WTC11 (cell line): Measurements from ENCODE around the gene TNK2. TPM values are rescaled to one million over a fixed set of nuclear protein-coding genes. Genes with fewer than 3 reads are reported as not detected.

Experiments used
- ATAC-seq: fragments of 200-7000 bp; cut with Tn5 transposase; 2 replicates; pipeline ENCODE4 v1.10.0; 2021; ENCODE audit warnings: mild to moderate bottlenecking, moderate library complexity
- CTCF ChIA-PET: fragments of 300-600 bp; sonication (Branson Sonifier 250); formaldehyde crosslinking; loops from one replicate; lab custom pipeline; 2021; ENCODE audit warnings: antibody characterized with exemption; lab: Charles Lee
- POLR2A ChIA-PET: fragments of 350-600 bp; sonication (Branson Sonifier 250); formaldehyde crosslinking; loops from one replicate; lab custom pipeline; 2021; ENCODE audit warnings: antibody characterized with exemption; lab: Charles Lee
- DNase-seq: peaks from one replicate; pipeline ENCODE4 v3.0.0; 2021; ENCODE audit warnings: low spot score
- H3K27ac Mint-ChIP-seq: 2 replicates; pipeline ENCODE4 v1.8.0; 2021; ENCODE audit warnings: mixed read lengths
- H3K27me3 Mint-ChIP-seq: 2 replicates; pipeline ENCODE4 v1.8.0; 2021; ENCODE audit warnings: low read depth, mild to moderate bottlenecking, moderate library complexity, mixed read lengths
- H3K36me3 Mint-ChIP-seq: 2 replicates; pipeline ENCODE4 v1.8.0; 2021; ENCODE audit warnings: mixed read lengths
- H3K4me1 Mint-ChIP-seq: 2 replicates; pipeline ENCODE4 v1.8.0; 2022; ENCODE audit warnings: mixed read lengths
- H3K4me3 Mint-ChIP-seq: 2 replicates; pipeline ENCODE4 v1.8.0; 2021; ENCODE audit warnings: mild to moderate bottlenecking, moderate library complexity, mixed read lengths
- H3K9me3 Mint-ChIP-seq: 2 replicates; pipeline ENCODE4 v1.8.0; 2021; ENCODE audit warnings: mixed read lengths
- EMX1 ChIP-seq: fragments of 250-450 bp; sonication (Bioruptor Pico); IDR thresholded peaks from 2 replicates; pipeline ENCODE4 v1.8.0; 2021; ENCODE audit warnings: mild to moderate bottlenecking
- FOXJ3 ChIP-seq: sonication (generic); formaldehyde crosslinking; IDR thresholded peaks from 2 replicates; pipeline ENCODE4 v1.9.0; 2021; ENCODE audit warnings: missing genetic modification reagents, mild to moderate bottlenecking, borderline replicate concordance
- GRHL2 ChIP-seq: fragments of 250-450 bp; sonication (Bioruptor Pico); IDR thresholded peaks from 2 replicates; pipeline ENCODE4 v1.8.0; 2022; ENCODE audit warnings: mild to moderate bottlenecking, moderate library complexity; ENCODE audit not compliant: insufficient replicate concordance, severe bottlenecking
- JAZF1 ChIP-seq: fragments of 250-450 bp; sonication (Bioruptor Pico); IDR thresholded peaks from 2 replicates; pipeline ENCODE4 v1.9.0; 2021; ENCODE audit warnings: moderate library complexity, mild to moderate bottlenecking, inconsistent platforms
- MYBL2 ChIP-seq: sonication (generic); formaldehyde crosslinking; IDR thresholded peaks from 2 replicates; pipeline ENCODE4 v1.8.1; 2023; ENCODE audit warnings: mild to moderate bottlenecking, moderate library complexity, missing genetic modification reagents
- NFE2L1 ChIP-seq: sonication (generic); formaldehyde crosslinking; IDR thresholded peaks from 2 replicates; pipeline ENCODE4 v1.8.1; 2023; ENCODE audit warnings: missing genetic modification reagents
- NR3C1 ChIP-seq: sonication (generic); formaldehyde crosslinking; conservative IDR thresholded peaks from 2 replicates; pipeline ENCODE4 v1.8.1; 2023; ENCODE audit warnings: low read depth, mild to moderate bottlenecking, missing genetic modification reagents
- PRDM15 ChIP-seq: sonication (generic); formaldehyde crosslinking; IDR thresholded peaks from 2 replicates; pipeline ENCODE4 v1.8.0; 2022; ENCODE audit warnings: missing genetic modification reagents
- RORB ChIP-seq: fragments of 250-450 bp; sonication (Bioruptor Pico); IDR thresholded peaks from 2 replicates; pipeline ENCODE4 v1.9.0; 2021; ENCODE audit warnings: mild to moderate bottlenecking
- SMAD4 ChIP-seq: sonication (generic); formaldehyde crosslinking; IDR thresholded peaks from 2 replicates; pipeline ENCODE4 v1.8.0; 2022; ENCODE audit warnings: mild to moderate bottlenecking, missing genetic modification reagents
- SP1 ChIP-seq: sonication (generic); formaldehyde crosslinking; conservative IDR thresholded peaks from 2 replicates; pipeline ENCODE4 v1.8.1; 2022; ENCODE audit warnings: missing genetic modification reagents
- TEAD4 ChIP-seq: sonication (generic); formaldehyde crosslinking; IDR thresholded peaks from 2 replicates; pipeline ENCODE4 v1.8.0; 2022; ENCODE audit warnings: mild to moderate bottlenecking, missing genetic modification reagents
- USF1 ChIP-seq: sonication (generic); formaldehyde crosslinking; IDR thresholded peaks from 2 replicates; pipeline ENCODE4 v1.8.0; 2022; ENCODE audit warnings: mild to moderate bottlenecking, missing genetic modification reagents
- ZBTB21 ChIP-seq: sonication (generic); formaldehyde crosslinking; IDR thresholded peaks from 2 replicates; pipeline ENCODE4 v1.8.1; 2023; ENCODE audit warnings: mild to moderate bottlenecking, missing genetic modification reagents, borderline replicate concordance
- ZBTB43 ChIP-seq: sonication (generic); formaldehyde crosslinking; IDR thresholded peaks from 2 replicates; pipeline ENCODE4 v1.8.1; 2023; ENCODE audit warnings: mild to moderate bottlenecking, missing genetic modification reagents
- ZNF396 ChIP-seq: fragments of 250-450 bp; sonication (Bioruptor Pico); IDR thresholded peaks from 2 replicates; pipeline ENCODE4 v1.8.0; 2021; ENCODE audit warnings: mild to moderate bottlenecking, moderate library complexity, borderline replicate concordance
- ZNF416 ChIP-seq: fragments of 250-450 bp; sonication (Bioruptor Pico); IDR thresholded peaks from 2 replicates; pipeline ENCODE4 v1.9.0; 2021; ENCODE audit warnings: mild to moderate bottlenecking, inconsistent platforms
- total RNA-seq: library from RNA; stranded (reverse); gene quantifications from 3 replicates; pipeline ENCODE4 v1.2.3, GENCODE V29; 2021
- TF ChIP-seq, protein P1 (sequence below): sonication (generic); formaldehyde crosslinking; IDR thresholded peaks from 2 replicates; pipeline ENCODE4 v1.8.1; 2022; ENCODE audit warnings: mild to moderate bottlenecking, missing genetic modification reagents, moderate library complexity, borderline replicate concordance
- TF ChIP-seq, protein P2 (sequence below): fragments of 200-600 bp; IDR thresholded peaks from 2 replicates; pipeline ENCODE4 v1.8.0; 2022; ENCODE audit warnings: antibody characterized with exemption
- TF ChIP-seq, protein P3 (sequence below): fragments of 250-450 bp; sonication (Bioruptor Pico); IDR thresholded peaks from 2 replicates; pipeline ENCODE4 v1.8.0; 2021; ENCODE audit warnings: mild to moderate bottlenecking
- TF ChIP-seq, protein P4 (sequence below): sonication (generic); formaldehyde crosslinking; IDR thresholded peaks from 2 replicates; pipeline ENCODE4 v1.8.1; 2022; ENCODE audit warnings: low read depth, missing genetic modification reagents, borderline replicate concordance

The TNK2 gene
- total RNA-seq, 1 experiment from 2014 or later, result 58.4 TPM

DNA sequence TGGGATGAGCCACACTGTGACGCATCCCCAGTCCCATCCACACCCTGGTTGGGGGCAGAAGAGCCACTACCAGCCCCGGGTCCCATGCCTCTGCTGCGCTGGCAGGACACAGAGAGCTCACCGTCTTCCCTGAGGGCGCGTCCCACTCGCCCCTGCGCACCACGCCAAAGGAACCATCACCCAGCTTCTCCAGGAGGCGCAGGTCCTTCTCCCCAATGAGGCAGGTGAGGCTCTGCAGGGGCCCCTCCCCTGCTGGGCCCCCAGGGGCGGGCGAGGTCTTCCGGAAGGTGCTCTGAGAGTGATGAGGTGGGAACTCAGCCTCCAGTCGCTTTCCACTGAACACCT lies 23.7 kb downstream of the TNK2 start:
- DNase-seq, result no peak
- H3K4me3 Mint-ChIP-seq, result no peak overlapping the region
- H3K27ac Mint-ChIP-seq, result no peak overlapping the region
- ChIA-PET POLR2A (no interaction called here), CTCF (interaction anchor here (1.0 to 3.1 kb wide), 5 partner anchors 10 to 30 kb away, joined by 3 to 22 read pairs (median 11); partner anchors contain the start of gene TNK2)
- TF ChIP-seq RORB (CRISPR knock-in tag) (no peak), ZNF416 (CRISPR knock-in tag) (no peak), JAZF1 (CRISPR knock-in tag) (no peak), ZBTB43 (CRISPR knock-in tag) (no peak), EMX1 (CRISPR knock-in tag) (no peak), GRHL2 (CRISPR knock-in tag) (no peak), NFE2L1 (CRISPR knock-in tag) (no peak)
- TF ChIP-seq, protein P1, sequence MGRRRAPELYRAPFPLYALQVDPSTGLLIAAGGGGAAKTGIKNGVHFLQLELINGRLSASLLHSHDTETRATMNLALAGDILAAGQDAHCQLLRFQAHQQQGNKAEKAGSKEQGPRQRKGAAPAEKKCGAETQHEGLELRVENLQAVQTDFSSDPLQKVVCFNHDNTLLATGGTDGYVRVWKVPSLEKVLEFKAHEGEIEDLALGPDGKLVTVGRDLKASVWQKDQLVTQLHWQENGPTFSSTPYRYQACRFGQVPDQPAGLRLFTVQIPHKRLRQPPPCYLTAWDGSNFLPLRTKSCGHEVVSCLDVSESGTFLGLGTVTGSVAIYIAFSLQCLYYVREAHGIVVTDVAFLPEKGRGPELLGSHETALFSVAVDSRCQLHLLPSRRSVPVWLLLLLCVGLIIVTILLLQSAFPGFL (CRISPR knock-in tag), result no peak
- H3K9me3 Mint-ChIP-seq, result no peaks in the 10 kb centered on the region
- no peaks in the 10 kb centered on the region for H3K27me3 Mint-ChIP-seq
- H3K36me3 Mint-ChIP-seq, result peaks cover 13% of the 10 kb centered on the region
- peaks cover 36% of the 10 kb centered on the region for H3K4me1 Mint-ChIP-seq
- ATAC-seq, result no peak

DNA sequence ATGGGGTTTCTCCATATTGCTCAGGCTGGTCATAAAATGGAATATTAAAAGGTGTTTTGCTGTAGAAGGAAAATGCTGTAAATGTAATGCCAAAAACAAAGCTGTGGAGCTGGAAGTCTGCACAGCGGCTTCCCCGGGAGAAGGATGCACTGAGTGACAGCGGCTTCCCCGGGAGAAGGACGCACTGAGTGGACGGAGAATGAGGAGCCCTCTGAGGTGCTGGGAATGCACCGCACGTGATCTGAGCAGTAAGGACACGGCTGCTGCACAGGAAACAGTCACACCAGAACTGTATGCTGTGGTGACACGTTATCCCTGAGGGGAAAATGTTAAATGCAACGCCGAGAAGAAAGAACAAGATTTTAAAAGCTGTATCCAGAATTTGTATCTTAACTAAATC lies 24.6 kb downstream of the TNK2 start:
- peaks cover 13% of the 10 kb centered on the region for H3K36me3 Mint-ChIP-seq
- POLR2A ChIA-PET, result no interaction called here
- H3K27me3 Mint-ChIP-seq, result no peaks in the 10 kb centered on the region
- no peak for TF ChIP-seq JAZF1 (CRISPR knock-in tag)
- no peak for TF ChIP-seq EMX1 (CRISPR knock-in tag)
- TF ChIP-seq, protein P2, sequence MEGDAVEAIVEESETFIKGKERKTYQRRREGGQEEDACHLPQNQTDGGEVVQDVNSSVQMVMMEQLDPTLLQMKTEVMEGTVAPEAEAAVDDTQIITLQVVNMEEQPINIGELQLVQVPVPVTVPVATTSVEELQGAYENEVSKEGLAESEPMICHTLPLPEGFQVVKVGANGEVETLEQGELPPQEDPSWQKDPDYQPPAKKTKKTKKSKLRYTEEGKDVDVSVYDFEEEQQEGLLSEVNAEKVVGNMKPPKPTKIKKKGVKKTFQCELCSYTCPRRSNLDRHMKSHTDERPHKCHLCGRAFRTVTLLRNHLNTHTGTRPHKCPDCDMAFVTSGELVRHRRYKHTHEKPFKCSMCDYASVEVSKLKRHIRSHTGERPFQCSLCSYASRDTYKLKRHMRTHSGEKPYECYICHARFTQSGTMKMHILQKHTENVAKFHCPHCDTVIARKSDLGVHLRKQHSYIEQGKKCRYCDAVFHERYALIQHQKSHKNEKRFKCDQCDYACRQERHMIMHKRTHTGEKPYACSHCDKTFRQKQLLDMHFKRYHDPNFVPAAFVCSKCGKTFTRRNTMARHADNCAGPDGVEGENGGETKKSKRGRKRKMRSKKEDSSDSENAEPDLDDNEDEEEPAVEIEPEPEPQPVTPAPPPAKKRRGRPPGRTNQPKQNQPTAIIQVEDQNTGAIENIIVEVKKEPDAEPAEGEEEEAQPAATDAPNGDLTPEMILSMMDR, result no peak
- no peak for TF ChIP-seq GRHL2 (CRISPR knock-in tag)
- TF ChIP-seq MYBL2 (CRISPR knock-in tag), result no peak
- TF ChIP-seq PRDM15 (CRISPR knock-in tag), result no peak
- no peak for TF ChIP-seq ZNF396 (CRISPR knock-in tag)
- TF ChIP-seq SMAD4, result no peak
- TF ChIP-seq, protein P1 (CRISPR knock-in tag), result no peak
- no peak for TF ChIP-seq NR3C1 (CRISPR knock-in tag)
- no peak for TF ChIP-seq SP1
- no peak for TF ChIP-seq TEAD4 (CRISPR knock-in tag)
- no peak for TF ChIP-seq ZBTB21
- TF ChIP-seq, protein P3, sequence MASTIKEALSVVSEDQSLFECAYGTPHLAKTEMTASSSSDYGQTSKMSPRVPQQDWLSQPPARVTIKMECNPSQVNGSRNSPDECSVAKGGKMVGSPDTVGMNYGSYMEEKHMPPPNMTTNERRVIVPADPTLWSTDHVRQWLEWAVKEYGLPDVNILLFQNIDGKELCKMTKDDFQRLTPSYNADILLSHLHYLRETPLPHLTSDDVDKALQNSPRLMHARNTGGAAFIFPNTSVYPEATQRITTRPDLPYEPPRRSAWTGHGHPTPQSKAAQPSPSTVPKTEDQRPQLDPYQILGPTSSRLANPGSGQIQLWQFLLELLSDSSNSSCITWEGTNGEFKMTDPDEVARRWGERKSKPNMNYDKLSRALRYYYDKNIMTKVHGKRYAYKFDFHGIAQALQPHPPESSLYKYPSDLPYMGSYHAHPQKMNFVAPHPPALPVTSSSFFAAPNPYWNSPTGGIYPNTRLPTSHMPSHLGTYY, result no peak
- TF ChIP-seq USF1 (CRISPR knock-in tag), result no peak
- TF ChIP-seq, protein P4, sequence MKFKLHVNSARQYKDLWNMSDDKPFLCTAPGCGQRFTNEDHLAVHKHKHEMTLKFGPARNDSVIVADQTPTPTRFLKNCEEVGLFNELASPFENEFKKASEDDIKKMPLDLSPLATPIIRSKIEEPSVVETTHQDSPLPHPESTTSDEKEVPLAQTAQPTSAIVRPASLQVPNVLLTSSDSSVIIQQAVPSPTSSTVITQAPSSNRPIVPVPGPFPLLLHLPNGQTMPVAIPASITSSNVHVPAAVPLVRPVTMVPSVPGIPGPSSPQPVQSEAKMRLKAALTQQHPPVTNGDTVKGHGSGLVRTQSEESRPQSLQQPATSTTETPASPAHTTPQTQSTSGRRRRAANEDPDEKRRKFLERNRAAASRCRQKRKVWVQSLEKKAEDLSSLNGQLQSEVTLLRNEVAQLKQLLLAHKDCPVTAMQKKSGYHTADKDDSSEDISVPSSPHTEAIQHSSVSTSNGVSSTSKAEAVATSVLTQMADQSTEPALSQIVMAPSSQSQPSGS (CRISPR knock-in tag), result no peak
- TF ChIP-seq FOXJ3 (CRISPR knock-in tag), result no peak
- TF ChIP-seq, all 79 proteins: peak for 0
- DNase-seq (no peak), ATAC-seq (no peak)
- Mint-ChIP-seq H3K4me3 (no peak overlapping the region), H3K27ac (peak overlapping the region; percentile 57; the same call in 1 of the 2 replicates), H3K9me3 (no peaks in the 10 kb centered on the region), H3K4me1 (peaks cover 27% of the 10 kb centered on the region)
- CTCF ChIA-PET, result interaction anchor here (1.0 to 1.7 kb wide), 3 partner anchors 11 to 24 kb away, joined by 3 to 5 read pairs (median 4); partner anchors contain the start of gene TNK2
